Muscle of arm (tissue), 12 donors: ENCODE data around the gene OR52N4. TPM values are rescaled to one million over a fixed set of nuclear protein-coding genes. Genes with fewer than 3 reads are reported as not detected.

Experiments
- polyA plus RNA-seq, 12 donors: library from polyadenylated mRNA; unstranded; fragments of 120-200 nt; gene quantifications; one replicate each; pipeline ENCODE4 v1.2.1, GENCODE V29; 2013; ENCODE audit not compliant: insufficient read length in 12 of 12

The OR52N4 gene
- polyA plus RNA-seq, 12 donors: not detected

Other genes with a start within 250 kb of the OR52N4 start
- gene UBQLN3, start 244.3 kb upstream of the OR52N4 start, polyA plus RNA-seq: not detected
- under 1 TPM in 10 of 12 donors, not detected in 2; 0.11 to 0.77 (median 0.17) TPM for gene UBQLNL, start 237.5 kb upstream of the OR52N4 start, polyA plus RNA-seq
- under 1 TPM in 1 of 12 donors, not detected in 11; 0.29 TPM for gene OR52H1, start 205.7 kb upstream of the OR52N4 start, polyA plus RNA-seq
- gene OR52B6, start 173.4 kb upstream of the OR52N4 start, polyA plus RNA-seq: under 1 TPM in 1 of 12 donors, not detected in 11; 0.17 TPM
- gene TRIM6, start 157.6 kb upstream of the OR52N4 start, polyA plus RNA-seq: 1 to 10 TPM in 8 of 12 donors, under 1 TPM in 2, not detected in 2; 0.93 to 3.6 (median 1.3) TPM
- gene TRIM34, start 129.2 kb upstream of the OR52N4 start, polyA plus RNA-seq: 1 to 10 TPM in 10 of 12 donors, not detected in 2; 2.9 to 9.6 (median 4.4) TPM
- 10 to 100 TPM in 11 of 12 donors, not detected in 1; 10.8 to 23.6 (median 14.5) TPM for gene TRIM5, start 69.2 kb upstream of the OR52N4 start, polyA plus RNA-seq
- 10 to 100 TPM in 4 of 12 donors, 1 to 10 TPM in 7, not detected in 1; 4.5 to 17.5 (median 9.6) TPM for gene TRIM22, start 64.5 kb upstream of the OR52N4 start, polyA plus RNA-seq
- not detected for gene OR56B1, start 17.8 kb upstream of the OR52N4 start, polyA plus RNA-seq
- gene OR52N5, start 29.1 kb downstream of the OR52N4 start, polyA plus RNA-seq: not detected
- gene OR52N1, start 37.0 kb downstream of the OR52N4 start, polyA plus RNA-seq: not detected
- not detected for gene OR52N2, start 54.7 kb downstream of the OR52N4 start, polyA plus RNA-seq
- gene OR52E6, start 87.7 kb downstream of the OR52N4 start, polyA plus RNA-seq: not detected
- not detected for gene OR52E8, start 103.4 kb downstream of the OR52N4 start, polyA plus RNA-seq
- under 1 TPM in 1 of 12 donors, not detected in 11; 0.05 TPM for gene OR52E4, start 126.4 kb downstream of the OR52N4 start, polyA plus RNA-seq
- gene OR52E5, start 139.0 kb downstream of the OR52N4 start, polyA plus RNA-seq: not detected
- not detected for gene OR56A3, start 188.0 kb downstream of the OR52N4 start, polyA plus RNA-seq
- gene OR56A5, start 214.3 kb downstream of the OR52N4 start, polyA plus RNA-seq: not detected
- gene OR52L1, start 232.7 kb downstream of the OR52N4 start, polyA plus RNA-seq: not detected